Activated CD8-positive, alpha-beta T cell treated with anti-CD3 and anti-CD28 coated beads for 36 hours (primary cell): ENCODE data around the gene CCDC102B. TPM values are rescaled to one million over a fixed set of nuclear protein-coding genes. Genes with fewer than 3 reads are reported as not detected.

Experiments used
- ATAC-seq: fragments of 200-7000 bp; cut with Tn5 transposase; one replicate; pipeline ENCODE4 v1.10.0; 2021; ENCODE audit warnings: mild to moderate bottlenecking, moderate library complexity
- CTCF ChIA-PET: fragments of 350-600 bp; sonication (Branson Sonifier 250); formaldehyde crosslinking; loops from one replicate; lab custom pipeline; 2021; ENCODE audit warnings: antibody characterized with exemption; lab: Charles Lee
- POLR2A ChIA-PET: fragments of 350-600 bp; sonication (Branson Sonifier 250); formaldehyde crosslinking; loops from one replicate; lab custom pipeline; 2021; ENCODE audit warnings: antibody characterized with exemption; lab: Charles Lee
- DNase-seq: peaks from one replicate; pipeline ENCODE4 v3.0.0-alpha.2; 2020
- H3K27ac Mint-ChIP-seq: one replicate; pipeline ENCODE4 v1.8.0; 2021; ENCODE audit warnings: mild to moderate bottlenecking, mixed read lengths
- H3K27me3 Mint-ChIP-seq: one replicate; pipeline ENCODE4 v1.8.0; 2021; ENCODE audit warnings: mixed read lengths
- H3K36me3 Mint-ChIP-seq: one replicate; pipeline ENCODE4 v1.8.0; 2021; ENCODE audit warnings: low read depth, mixed read lengths
- H3K4me1 Mint-ChIP-seq: one replicate; pipeline ENCODE4 v1.8.0; 2021; ENCODE audit warnings: low read depth, mixed read lengths
- H3K4me3 Mint-ChIP-seq: one replicate; pipeline ENCODE4 v1.8.0; 2021; ENCODE audit warnings: mild to moderate bottlenecking, moderate library complexity, mixed read lengths
- H3K9me3 Mint-ChIP-seq: one replicate; pipeline ENCODE4 v1.8.0; 2021; ENCODE audit warnings: mixed read lengths
- intact Hi-C: fragments of 100-400 bp; cut with micrococcal nuclease; formaldehyde crosslinking; loops from one replicate; pipeline ENCODE4 v1.10.0; 2022
- total RNA-seq, 2 experiments: library from RNA; stranded (reverse); gene quantifications; one replicate each; pipeline ENCODE4 v1.2.3, GENCODE V29; 2021
- TF ChIP-seq, protein P1 (sequence below): fragments of 200-600 bp; IDR thresholded peaks from one replicate; pipeline ENCODE4 v1.8.0; 2022; ENCODE audit warnings: antibody characterized with exemption, mild to moderate bottlenecking

The CCDC102B gene
- total RNA-seq, 2 experiments from 2014 or later = 0.95 to 2.1 TPM

DNA sequence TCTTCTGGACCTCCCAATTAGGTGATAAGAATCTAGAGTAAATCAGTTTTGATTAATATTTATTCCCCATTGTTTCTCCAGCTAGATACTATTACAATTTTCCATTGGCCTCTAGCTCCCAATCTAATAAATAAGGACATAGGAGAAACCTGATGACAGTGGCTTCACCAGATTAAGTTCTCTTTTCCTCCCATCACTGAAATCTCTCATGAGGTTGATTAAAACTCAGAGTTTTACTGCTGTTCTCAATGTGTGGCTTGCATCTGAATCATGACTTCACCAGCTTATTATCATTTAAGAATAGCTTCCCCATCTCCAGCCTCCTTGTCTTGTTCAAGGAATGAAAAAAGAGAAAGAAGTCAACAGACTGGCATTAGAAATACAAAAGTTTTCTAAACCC lies 3.9 kb upstream of the CCDC102B start:
- no peak overlapping the region for H3K27ac Mint-ChIP-seq
- TF ChIP-seq, protein P1, sequence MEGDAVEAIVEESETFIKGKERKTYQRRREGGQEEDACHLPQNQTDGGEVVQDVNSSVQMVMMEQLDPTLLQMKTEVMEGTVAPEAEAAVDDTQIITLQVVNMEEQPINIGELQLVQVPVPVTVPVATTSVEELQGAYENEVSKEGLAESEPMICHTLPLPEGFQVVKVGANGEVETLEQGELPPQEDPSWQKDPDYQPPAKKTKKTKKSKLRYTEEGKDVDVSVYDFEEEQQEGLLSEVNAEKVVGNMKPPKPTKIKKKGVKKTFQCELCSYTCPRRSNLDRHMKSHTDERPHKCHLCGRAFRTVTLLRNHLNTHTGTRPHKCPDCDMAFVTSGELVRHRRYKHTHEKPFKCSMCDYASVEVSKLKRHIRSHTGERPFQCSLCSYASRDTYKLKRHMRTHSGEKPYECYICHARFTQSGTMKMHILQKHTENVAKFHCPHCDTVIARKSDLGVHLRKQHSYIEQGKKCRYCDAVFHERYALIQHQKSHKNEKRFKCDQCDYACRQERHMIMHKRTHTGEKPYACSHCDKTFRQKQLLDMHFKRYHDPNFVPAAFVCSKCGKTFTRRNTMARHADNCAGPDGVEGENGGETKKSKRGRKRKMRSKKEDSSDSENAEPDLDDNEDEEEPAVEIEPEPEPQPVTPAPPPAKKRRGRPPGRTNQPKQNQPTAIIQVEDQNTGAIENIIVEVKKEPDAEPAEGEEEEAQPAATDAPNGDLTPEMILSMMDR = no peak
- CTCF ChIA-PET = no interaction called here

GRCh38 chr18:68796936-68797690 lies 767 bp upstream of the CCDC102B start:
- POLR2A ChIA-PET = no interaction called here
- intact Hi-C loops = no loop called here

More for the DNA sequence above, 3.9 kb upstream of the CCDC102B start:
- ATAC-seq (no peak), DNase-seq (no peak)
- Mint-ChIP-seq H3K27me3 (no peaks in the 10 kb centered on the region), H3K4me1 (no peaks in the 10 kb centered on the region), H3K36me3 (peaks cover 2% of the 10 kb centered on the region), H3K4me3 (no peak overlapping the region), H3K9me3 (no peaks in the 10 kb centered on the region)
- intact Hi-C loops = no loop called here
- POLR2A ChIA-PET = no interaction called here

GRCh38 chr18:68800075-68800474 lies 2.2 kb downstream of the CCDC102B start:
- no peaks in the 10 kb centered on the region for H3K36me3 Mint-ChIP-seq
- POLR2A ChIA-PET = no interaction called here
- no peak for ATAC-seq
- no peaks in the 10 kb centered on the region for H3K4me1 Mint-ChIP-seq
- H3K9me3 Mint-ChIP-seq = no peaks in the 10 kb centered on the region
- no peak overlapping the region for H3K4me3 Mint-ChIP-seq
- CTCF ChIA-PET = no interaction called here
- no peaks in the 10 kb centered on the region for H3K27me3 Mint-ChIP-seq
- intact Hi-C loops = no loop called here
- no peak for DNase-seq
- TF ChIP-seq, protein P1 = no peak
- no peak overlapping the region for H3K27ac Mint-ChIP-seq

More at GRCh38 chr18:68796936-68797690, 767 bp upstream of the CCDC102B start:
- H3K27me3 Mint-ChIP-seq = no peaks in the 10 kb centered on the region
- H3K4me1 Mint-ChIP-seq = no peaks in the 10 kb centered on the region
- no peak overlapping the region for H3K27ac Mint-ChIP-seq
- H3K4me3 Mint-ChIP-seq = no peak overlapping the region
- ATAC-seq (no peak), DNase-seq (no peak)
- H3K9me3 Mint-ChIP-seq = no peaks in the 10 kb centered on the region
- TF ChIP-seq, protein P1 = no peak
- CTCF ChIA-PET = no interaction called here
- no peaks in the 10 kb centered on the region for H3K36me3 Mint-ChIP-seq

DNA sequence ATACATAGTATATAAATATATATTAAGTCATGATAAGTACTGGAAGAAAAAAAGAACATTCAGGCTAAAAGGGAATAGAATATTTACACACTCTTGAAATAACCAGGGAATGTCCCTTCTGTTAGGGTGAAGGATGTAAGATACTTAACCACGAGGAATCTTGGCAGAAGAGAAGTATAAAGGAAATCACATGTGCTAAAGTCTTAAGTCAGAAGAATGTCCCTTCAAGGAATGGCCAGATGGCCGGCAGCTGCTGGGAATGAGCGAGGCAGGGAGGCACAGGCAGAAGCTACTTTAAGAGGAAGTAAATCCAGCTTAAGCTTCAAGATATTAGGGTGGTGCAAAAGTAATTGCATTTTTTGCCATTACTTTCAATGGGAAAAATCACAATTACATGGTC lies 5.5 kb downstream of the CCDC102B start:
- Mint-ChIP-seq H3K4me1 (no peaks in the 10 kb centered on the region), H3K27ac (no peak overlapping the region), H3K36me3 (no peaks in the 10 kb centered on the region), H3K27me3 (no peaks in the 10 kb centered on the region), H3K4me3 (no peak overlapping the region), H3K9me3 (no peaks in the 10 kb centered on the region)
- ChIA-PET POLR2A (no interaction called here), CTCF (no interaction called here)
- intact Hi-C loops = no loop called here
- DNase-seq (no peak), ATAC-seq (no peak)
- TF ChIP-seq, protein P1 = no peak

GRCh38 chr18:68817584-68817983 lies 19.7 kb downstream of the CCDC102B start:
- no peaks in the 10 kb centered on the region for H3K27me3 Mint-ChIP-seq
- H3K9me3 Mint-ChIP-seq = no peaks in the 10 kb centered on the region
- no peaks in the 10 kb centered on the region for H3K4me1 Mint-ChIP-seq
- ChIA-PET POLR2A (no interaction called here), CTCF (no interaction called here)
- intact Hi-C loops = no loop called here
- TF ChIP-seq, protein P1 = no peak
- DNase-seq = no peak
- H3K36me3 Mint-ChIP-seq = no peaks in the 10 kb centered on the region
- ATAC-seq = no peak
- no peak overlapping the region for H3K27ac Mint-ChIP-seq
- H3K4me3 Mint-ChIP-seq = no peak overlapping the region
